K562 (cell line): ENCODE measurements around the gene SLC4A3. TPM values are rescaled to one million over a fixed set of nuclear protein-coding genes. Genes with fewer than 3 reads are reported as not detected.
A peak's percentile ranks its signal among the peaks of the same experiment; 100 is the strongest.

Experiments used
- CXXC5 ChIP-seq: fragments of 250-450 bp; sonication (Bioruptor Pico); IDR thresholded peaks from 2 replicates; pipeline ENCODE4 v1.8.0; 2022; ENCODE audit warnings: inconsistent platforms, mild to moderate bottlenecking, moderate library complexity
- E4F1 ChIP-seq: fragments of 250-450 bp; sonication (Bioruptor Pico); IDR thresholded peaks from 2 replicates; pipeline ENCODE4 v1.5.0; 2021; ENCODE audit warnings: mild to moderate bottlenecking, borderline replicate concordance
- ELF1 ChIP-seq: fragments of 200-800 bp; sonication (Bioruptor generic); IDR thresholded peaks from 2 replicates; pipeline ENCODE4 v1.6.1; 2016; ENCODE audit warnings: missing genetic modification characterization, missing compliant biosample characterization
- MECOM ChIP-seq: fragments of 250-450 bp; sonication (Bioruptor Pico); IDR thresholded peaks from 2 replicates; pipeline ENCODE4 v1.8.0; 2022; ENCODE audit warnings: inconsistent platforms
- SAP30 ChIP-seq: fragments of 200-600 bp; sonication (generic); IDR thresholded peaks from 2 replicates; pipeline ENCODE4 v1.6.1; 2012; ENCODE audit warnings: borderline replicate concordance, low read depth, mild to moderate bottlenecking, moderate library complexity, low read length, control low read depth, inconsistent platforms; ENCODE audit not compliant: insufficient read depth, poor library complexity, severe bottlenecking
- SIN3B ChIP-seq: fragments of 450-650 bp; IDR thresholded peaks from 2 replicates; pipeline ENCODE4 v1.6.1; 2017; ENCODE audit warnings: low read depth, mild to moderate bottlenecking, moderate library complexity
- polyA plus RNA-seq, 8 experiments: library from polyadenylated mRNA; depleted of rRNA in 4 of 8; stranded (reverse) in 5 of 8; unstranded in 3 of 8; fragments of >200 nt; fragmentation: Nextera tagmentation in 2 of 8; fragmentation: Illumina TruSeq in 1 of 8; extraction: Ambion mirVana in 2 of 8; extraction: Trizol in 1 of 8; gene quantifications; 2 replicates each; pipeline versions ENCODE4 v1.2.1 to v1.2.3, GENCODE V29; 2011 to 2014; ENCODE audit warnings: inconsistent platforms in 1 of 8, missing spikeins in 1 of 8
- total RNA-seq, 7 experiments: library from RNA; depleted of rRNA in 6 of 7; stranded (reverse); fragments of >200 nt in 6 of 7; fragmentation: Illumina TruSeq in 2 of 7; extraction: Trizol in 2 of 7; gene quantifications; 2 replicates each; pipeline versions ENCODE4 v1.2.1 to v1.2.3, GENCODE V29; 2011 to 2021; ENCODE audit warnings: low replicate concordance in 1 of 7
- TF ChIP-seq, protein P1 (sequence below): sonication (generic); formaldehyde crosslinking; IDR thresholded peaks from 2 replicates; pipeline ENCODE4 v1.8.0; 2023; ENCODE audit warnings: missing genetic modification reagents, mild to moderate bottlenecking, borderline replicate concordance
- TF ChIP-seq, protein P2 (sequence below): fragments of 250-450 bp; sonication (Bioruptor Pico); IDR thresholded peaks from 2 replicates; pipeline ENCODE4 v1.9.0; 2021; ENCODE audit warnings: mild to moderate bottlenecking, inconsistent platforms
- TF ChIP-seq, protein P3 (sequence below): IDR thresholded peaks from 2 replicates; pipeline ENCODE4 v1.6.1; 2014; ENCODE audit warnings: antibody characterized with exemption
- TF ChIP-seq, protein P4 (sequence below): fragments of 250-450 bp; sonication (Bioruptor Pico); IDR thresholded peaks from 2 replicates; pipeline ENCODE4 v1.8.0; 2022; ENCODE audit warnings: moderate library complexity, mild to moderate bottlenecking, inconsistent platforms

SLC4A3 gene
- total and polyA plus RNA-seq, 9 of the 15 experiments (the other 6 are each of a cell fraction or from before 2014, with no cell fraction given): 0.04 to 0.31 (median 0.16) TPM; not detected in 5

GRCh38 chr2:219627103-219628100 is at the start of gene SLC4A3 (continued):
- TF ChIP-seq, protein P1, sequence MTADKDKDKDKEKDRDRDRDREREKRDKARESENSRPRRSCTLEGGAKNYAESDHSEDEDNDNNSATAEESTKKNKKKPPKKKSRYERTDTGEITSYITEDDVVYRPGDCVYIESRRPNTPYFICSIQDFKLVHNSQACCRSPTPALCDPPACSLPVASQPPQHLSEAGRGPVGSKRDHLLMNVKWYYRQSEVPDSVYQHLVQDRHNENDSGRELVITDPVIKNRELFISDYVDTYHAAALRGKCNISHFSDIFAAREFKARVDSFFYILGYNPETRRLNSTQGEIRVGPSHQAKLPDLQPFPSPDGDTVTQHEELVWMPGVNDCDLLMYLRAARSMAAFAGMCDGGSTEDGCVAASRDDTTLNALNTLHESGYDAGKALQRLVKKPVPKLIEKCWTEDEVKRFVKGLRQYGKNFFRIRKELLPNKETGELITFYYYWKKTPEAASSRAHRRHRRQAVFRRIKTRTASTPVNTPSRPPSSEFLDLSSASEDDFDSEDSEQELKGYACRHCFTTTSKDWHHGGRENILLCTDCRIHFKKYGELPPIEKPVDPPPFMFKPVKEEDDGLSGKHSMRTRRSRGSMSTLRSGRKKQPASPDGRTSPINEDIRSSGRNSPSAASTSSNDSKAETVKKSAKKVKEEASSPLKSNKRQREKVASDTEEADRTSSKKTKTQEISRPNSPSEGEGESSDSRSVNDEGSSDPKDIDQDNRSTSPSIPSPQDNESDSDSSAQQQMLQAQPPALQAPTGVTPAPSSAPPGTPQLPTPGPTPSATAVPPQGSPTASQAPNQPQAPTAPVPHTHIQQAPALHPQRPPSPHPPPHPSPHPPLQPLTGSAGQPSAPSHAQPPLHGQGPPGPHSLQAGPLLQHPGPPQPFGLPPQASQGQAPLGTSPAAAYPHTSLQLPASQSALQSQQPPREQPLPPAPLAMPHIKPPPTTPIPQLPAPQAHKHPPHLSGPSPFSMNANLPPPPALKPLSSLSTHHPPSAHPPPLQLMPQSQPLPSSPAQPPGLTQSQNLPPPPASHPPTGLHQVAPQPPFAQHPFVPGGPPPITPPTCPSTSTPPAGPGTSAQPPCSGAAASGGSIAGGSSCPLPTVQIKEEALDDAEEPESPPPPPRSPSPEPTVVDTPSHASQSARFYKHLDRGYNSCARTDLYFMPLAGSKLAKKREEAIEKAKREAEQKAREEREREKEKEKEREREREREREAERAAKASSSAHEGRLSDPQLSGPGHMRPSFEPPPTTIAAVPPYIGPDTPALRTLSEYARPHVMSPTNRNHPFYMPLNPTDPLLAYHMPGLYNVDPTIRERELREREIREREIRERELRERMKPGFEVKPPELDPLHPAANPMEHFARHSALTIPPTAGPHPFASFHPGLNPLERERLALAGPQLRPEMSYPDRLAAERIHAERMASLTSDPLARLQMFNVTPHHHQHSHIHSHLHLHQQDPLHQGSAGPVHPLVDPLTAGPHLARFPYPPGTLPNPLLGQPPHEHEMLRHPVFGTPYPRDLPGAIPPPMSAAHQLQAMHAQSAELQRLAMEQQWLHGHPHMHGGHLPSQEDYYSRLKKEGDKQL (CRISPR knock-in tag): no peak
- TF ChIP-seq, protein P2, sequence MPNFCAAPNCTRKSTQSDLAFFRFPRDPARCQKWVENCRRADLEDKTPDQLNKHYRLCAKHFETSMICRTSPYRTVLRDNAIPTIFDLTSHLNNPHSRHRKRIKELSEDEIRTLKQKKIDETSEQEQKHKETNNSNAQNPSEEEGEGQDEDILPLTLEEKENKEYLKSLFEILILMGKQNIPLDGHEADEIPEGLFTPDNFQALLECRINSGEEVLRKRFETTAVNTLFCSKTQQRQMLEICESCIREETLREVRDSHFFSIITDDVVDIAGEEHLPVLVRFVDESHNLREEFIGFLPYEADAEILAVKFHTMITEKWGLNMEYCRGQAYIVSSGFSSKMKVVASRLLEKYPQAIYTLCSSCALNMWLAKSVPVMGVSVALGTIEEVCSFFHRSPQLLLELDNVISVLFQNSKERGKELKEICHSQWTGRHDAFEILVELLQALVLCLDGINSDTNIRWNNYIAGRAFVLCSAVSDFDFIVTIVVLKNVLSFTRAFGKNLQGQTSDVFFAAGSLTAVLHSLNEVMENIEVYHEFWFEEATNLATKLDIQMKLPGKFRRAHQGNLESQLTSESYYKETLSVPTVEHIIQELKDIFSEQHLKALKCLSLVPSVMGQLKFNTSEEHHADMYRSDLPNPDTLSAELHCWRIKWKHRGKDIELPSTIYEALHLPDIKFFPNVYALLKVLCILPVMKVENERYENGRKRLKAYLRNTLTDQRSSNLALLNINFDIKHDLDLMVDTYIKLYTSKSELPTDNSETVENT (CRISPR knock-in tag): no peak
- peak; percentile 51; the same call in 1 of the 2 replicates for TF ChIP-seq CXXC5 (CRISPR knock-in tag)
- TF ChIP-seq MECOM (CRISPR knock-in tag): no peak
- no peak for TF ChIP-seq SAP30
- TF ChIP-seq, protein P3, sequence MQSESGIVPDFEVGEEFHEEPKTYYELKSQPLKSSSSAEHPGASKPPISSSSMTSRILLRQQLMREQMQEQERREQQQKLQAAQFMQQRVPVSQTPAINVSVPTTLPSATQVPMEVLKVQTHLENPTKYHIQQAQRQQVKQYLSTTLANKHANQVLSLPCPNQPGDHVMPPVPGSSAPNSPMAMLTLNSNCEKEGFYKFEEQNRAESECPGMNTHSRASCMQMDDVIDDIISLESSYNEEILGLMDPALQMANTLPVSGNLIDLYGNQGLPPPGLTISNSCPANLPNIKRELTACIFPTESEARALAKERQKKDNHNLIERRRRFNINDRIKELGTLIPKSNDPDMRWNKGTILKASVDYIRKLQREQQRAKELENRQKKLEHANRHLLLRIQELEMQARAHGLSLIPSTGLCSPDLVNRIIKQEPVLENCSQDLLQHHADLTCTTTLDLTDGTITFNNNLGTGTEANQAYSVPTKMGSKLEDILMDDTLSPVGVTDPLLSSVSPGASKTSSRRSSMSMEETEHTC: no peak
- TF ChIP-seq ELF1 (tag): no peak
- no peak for TF ChIP-seq SIN3B
- TF ChIP-seq, protein P4, sequence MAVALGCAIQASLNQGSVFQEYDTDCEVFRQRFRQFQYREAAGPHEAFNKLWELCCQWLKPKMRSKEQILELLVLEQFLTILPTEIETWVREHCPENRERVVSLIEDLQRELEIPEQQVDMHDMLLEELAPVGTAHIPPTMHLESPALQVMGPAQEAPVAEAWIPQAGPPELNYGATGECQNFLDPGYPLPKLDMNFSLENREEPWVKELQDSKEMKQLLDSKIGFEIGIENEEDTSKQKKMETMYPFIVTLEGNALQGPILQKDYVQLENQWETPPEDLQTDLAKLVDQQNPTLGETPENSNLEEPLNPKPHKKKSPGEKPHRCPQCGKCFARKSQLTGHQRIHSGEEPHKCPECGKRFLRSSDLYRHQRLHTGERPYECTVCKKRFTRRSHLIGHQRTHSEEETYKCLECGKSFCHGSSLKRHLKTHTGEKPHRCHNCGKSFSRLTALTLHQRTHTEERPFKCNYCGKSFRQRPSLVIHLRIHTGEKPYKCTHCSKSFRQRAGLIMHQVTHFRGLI (CRISPR knock-in tag): no peak
- no peak for TF ChIP-seq E4F1
